HL-60/S4 (cell line): ENCODE results near the gene RNASE7.

Experiments used
- in situ Hi-C: fragments of 300-500 bp; cut with MboI; formaldehyde crosslinking; loops from 2 replicates; pipeline ENCODE4 v1.14.3; 2022; ENCODE audit warnings: low sequenced_read_pairs

Gene RNASE7

GRCh38 chr14:21066882-21067502 is 24.8 kb downstream of the RNASE7 start:
- in situ Hi-C loops: loop anchor here (5.0 kb wide), 1 partner anchor 35 kb away; the partner anchor contains the start of gene TMEM253

GRCh38 chr14:21068521-21069387 is 26.6 kb downstream of the RNASE7 start:
- in situ Hi-C loops: loop anchor here (5.0 kb wide), 1 partner anchor 34 kb away; the partner anchor contains the start of gene TMEM253

GRCh38 chr14:21069388-21070082 is 27.4 kb downstream of the RNASE7 start:
- in situ Hi-C loops: loop anchor here (5.0 kb wide), 1 partner anchor 33 kb away; the partner anchor contains the start of gene TMEM253

GRCh38 chr14:21070083-21070609 is 28.0 kb downstream of the RNASE7 start, which contains the start of gene ARHGEF40:
TSS of gene ARHGEF40 (plus strand) at chr14:21070304. CDS start at chr14:21070397, 93 bp downstream.
- in situ Hi-C loops: no loop called here

- in situ Hi-C loops: no loop called here
Observed at GRCh38 chr14:21070610-21071224, 28.6 kb downstream of the RNASE7 start.

GRCh38 chr14:21071225-21072030 is 29.3 kb downstream of the RNASE7 start:
- in situ Hi-C loops: no loop called here

GRCh38 chr14:21072031-21072473 is 29.9 kb downstream of the RNASE7 start:
- in situ Hi-C loops: no loop called here

- in situ Hi-C loops: no loop called here
Observed at GRCh38 chr14:21072781-21073339, 30.7 kb downstream of the RNASE7 start.

- in situ Hi-C loops: no loop called here
Observed at GRCh38 chr14:21073921-21074320, 31.8 kb downstream of the RNASE7 start.

- in situ Hi-C loops: no loop called here
Observed at GRCh38 chr14:21074398-21075272, 32.5 kb downstream of the RNASE7 start.

GRCh38 chr14:21075719-21076437 is 33.7 kb downstream of the RNASE7 start:
- in situ Hi-C loops: no loop called here

GRCh38 chr14:21077672-21078071 is 35.5 kb downstream of the RNASE7 start:
- in situ Hi-C loops: no loop called here

GRCh38 chr14:21078287-21078686 is 36.1 kb downstream of the RNASE7 start:
- in situ Hi-C loops: no loop called here

GRCh38 chr14:21078726-21079125 is 36.6 kb downstream of the RNASE7 start:
- in situ Hi-C loops: no loop called here

GRCh38 chr14:21081521-21082142 is 39.5 kb downstream of the RNASE7 start:
- in situ Hi-C loops: no loop called here

GRCh38 chr14:21083565-21084325 is 41.6 kb downstream of the RNASE7 start:
- in situ Hi-C loops: no loop called here

GRCh38 chr14:21084396-21084795 is 42.2 kb downstream of the RNASE7 start:
- in situ Hi-C loops: no loop called here
